Measurements from ENCODE around the gene ENOX1.
"Not testable (repeated sequence)": the region's sequence is repeated elsewhere in the genome, so short reads cannot be mapped to it uniquely, and the experiment has no call there.

ENOX1 gene

GRCh38 chr13:43431290-43431716 lies 355.5 kb downstream of the ENOX1 start:
- TF ChIP-seq CTCF (conservative IDR thresholded peaks at IDR 0.05) (no peak), ZFX (IDR thresholded peaks at IDR 0.05) (no peak)
- H3K27ac ChIP-seq = no peak overlapping the region

- TF ChIP-seq ZFX (IDR thresholded peaks at IDR 0.05) (no peak), CTCF (conservative IDR thresholded peaks at IDR 0.05) (no peak)
- no peak overlapping the region for H3K27ac ChIP-seq
Observed at GRCh38 chr13:43428545-43429296, 358.1 kb downstream of the ENOX1 start.

GRCh38 chr13:43426355-43426754 lies 360.4 kb downstream of the ENOX1 start:
- TF ChIP-seq ZFX (IDR thresholded peaks at IDR 0.05) = no peak
- TF ChIP-seq CTCF (conservative IDR thresholded peaks at IDR 0.05) = no peak
- no peak overlapping the region for H3K27ac ChIP-seq

GRCh38 chr13:43425234-43425633 lies 361.5 kb downstream of the ENOX1 start:
- no peak overlapping the region for H3K27ac ChIP-seq
- TF ChIP-seq ZFX (IDR thresholded peaks at IDR 0.05) (no peak), CTCF (conservative IDR thresholded peaks at IDR 0.05) (no peak)

GRCh38 chr13:43424412-43424811 lies 362.4 kb downstream of the ENOX1 start:
- no peak for TF ChIP-seq ZFX (IDR thresholded peaks at IDR 0.05)
- TF ChIP-seq CTCF (conservative IDR thresholded peaks at IDR 0.05) = no peak
- H3K27ac ChIP-seq = no peak overlapping the region

- no peak overlapping the region for H3K27ac ChIP-seq
- TF ChIP-seq ZFX (IDR thresholded peaks at IDR 0.05) = no peak
- TF ChIP-seq CTCF (conservative IDR thresholded peaks at IDR 0.05) = no peak
Observed at GRCh38 chr13:43422116-43422515, 364.7 kb downstream of the ENOX1 start.

GRCh38 chr13:43416842-43417241 lies 369.9 kb downstream of the ENOX1 start:
- not testable (repeated sequence) for H3K27ac ChIP-seq

- H3K27ac ChIP-seq = not testable (repeated sequence)
Observed at GRCh38 chr13:43416408-43416807, 370.4 kb downstream of the ENOX1 start.

GRCh38 chr13:43415903-43416391 lies 370.8 kb downstream of the ENOX1 start:
- not testable (repeated sequence) for H3K27ac ChIP-seq

All from C4-2B (cell line).